ENCODE measurements around the gene CAMSAP1.

GRCh38 chr9:135812961-135813360 is 94.4 kb downstream of the CAMSAP1 start:
- TF ChIP-seq FEZF1 (tag by site-specific recombination; IDR thresholded peaks at IDR 0.05) (no peak), ZNF571 (tag by site-specific recombination; IDR thresholded peaks at IDR 0.05) (no peak), ZNF792 (tag by site-specific recombination; IDR thresholded peaks at IDR 0.05) (no peak), PRDM2 (tag by site-specific recombination; IDR thresholded peaks at IDR 0.05; ENCODE audit: borderline replicate concordance) (no peak), ZNF747 (tag by site-specific recombination; IDR thresholded peaks at IDR 0.05) (no peak)
- TF ChIP-seq, protein P1, sequence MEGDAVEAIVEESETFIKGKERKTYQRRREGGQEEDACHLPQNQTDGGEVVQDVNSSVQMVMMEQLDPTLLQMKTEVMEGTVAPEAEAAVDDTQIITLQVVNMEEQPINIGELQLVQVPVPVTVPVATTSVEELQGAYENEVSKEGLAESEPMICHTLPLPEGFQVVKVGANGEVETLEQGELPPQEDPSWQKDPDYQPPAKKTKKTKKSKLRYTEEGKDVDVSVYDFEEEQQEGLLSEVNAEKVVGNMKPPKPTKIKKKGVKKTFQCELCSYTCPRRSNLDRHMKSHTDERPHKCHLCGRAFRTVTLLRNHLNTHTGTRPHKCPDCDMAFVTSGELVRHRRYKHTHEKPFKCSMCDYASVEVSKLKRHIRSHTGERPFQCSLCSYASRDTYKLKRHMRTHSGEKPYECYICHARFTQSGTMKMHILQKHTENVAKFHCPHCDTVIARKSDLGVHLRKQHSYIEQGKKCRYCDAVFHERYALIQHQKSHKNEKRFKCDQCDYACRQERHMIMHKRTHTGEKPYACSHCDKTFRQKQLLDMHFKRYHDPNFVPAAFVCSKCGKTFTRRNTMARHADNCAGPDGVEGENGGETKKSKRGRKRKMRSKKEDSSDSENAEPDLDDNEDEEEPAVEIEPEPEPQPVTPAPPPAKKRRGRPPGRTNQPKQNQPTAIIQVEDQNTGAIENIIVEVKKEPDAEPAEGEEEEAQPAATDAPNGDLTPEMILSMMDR (tag by site-specific recombination; IDR thresholded peaks at IDR 0.05), result no peak
